ENCODE results near the gene CALN1. TPM values are rescaled to one million over a fixed set of nuclear protein-coding genes. Genes with fewer than 3 reads are reported as not detected.

The CALN1 gene
- polyA plus RNA-seq, 5 donors: 0.16 to 0.40 (median 0.29) TPM

- no peak for DNase-seq
These were observed 85.8 kb downstream of the CALN1 start for GRCh38 chr7:72326365-72326764.

GRCh38 chr7:72325561-72325960 is 86.6 kb downstream of the CALN1 start:
- no peak for DNase-seq

- no peak for DNase-seq
These were observed 90.5 kb downstream of the CALN1 start for GRCh38 chr7:72321637-72322036.

- no peak for DNase-seq
These were observed 91.1 kb downstream of the CALN1 start for GRCh38 chr7:72321081-72321480.

- DNase-seq: no peak
These were observed 94.8 kb downstream of the CALN1 start for GRCh38 chr7:72317341-72317740.

- DNase-seq: no peak
These were observed 96.0 kb downstream of the CALN1 start for GRCh38 chr7:72316148-72316547.

GRCh38 chr7:72313906-72314305 is 98.2 kb downstream of the CALN1 start:
- no peak for DNase-seq

GRCh38 chr7:72310301-72310700 is 101.8 kb downstream of the CALN1 start:
- DNase-seq: no peak

- no peak for DNase-seq
These were observed 102.7 kb downstream of the CALN1 start for GRCh38 chr7:72309476-72309875.

GRCh38 chr7:72308986-72309385 is 103.2 kb downstream of the CALN1 start:
- no peak for DNase-seq

- DNase-seq: no peak
These were observed 104.6 kb downstream of the CALN1 start for GRCh38 chr7:72307566-72307965.

- no peak for DNase-seq
These were observed 113.2 kb downstream of the CALN1 start for GRCh38 chr7:72298912-72299311.

GRCh38 chr7:72298091-72298490 is 114.0 kb downstream of the CALN1 start:
- DNase-seq: no peak

- DNase-seq: no peak
These were observed 114.5 kb downstream of the CALN1 start for GRCh38 chr7:72297636-72298035.

- no peak for DNase-seq
These were observed 119.3 kb downstream of the CALN1 start for GRCh38 chr7:72292794-72293193.

- no peak for DNase-seq
These were observed 120.0 kb downstream of the CALN1 start for GRCh38 chr7:72292118-72292517.

- DNase-seq: no peak
These were observed 125.6 kb downstream of the CALN1 start for GRCh38 chr7:72286519-72286918.

- no peak for DNase-seq
These were observed 128.8 kb downstream of the CALN1 start for GRCh38 chr7:72283309-72283708.

- no peak for DNase-seq
These were observed 130.8 kb downstream of the CALN1 start for GRCh38 chr7:72281308-72281707.

- no peak for DNase-seq
These were observed 132.9 kb downstream of the CALN1 start for GRCh38 chr7:72279203-72279602.

- DNase-seq: no peak
These were observed 133.6 kb downstream of the CALN1 start for GRCh38 chr7:72278550-72278949.

GRCh38 chr7:72275382-72276070 is 136.6 kb downstream of the CALN1 start:
- DNase-seq: peak; percentile 21 to 23

- DNase-seq: no peak
These were observed 139.7 kb downstream of the CALN1 start for GRCh38 chr7:72272479-72272878.

GRCh38 chr7:72268796-72269195 is 143.3 kb downstream of the CALN1 start:
- DNase-seq: no peak
